T-helper 2 cell treated with Interferon-gamma antibody and Interleukin-4, amounts not matched to agents 100 ng/mL and 5 ng/mL, for 36 hours (primary cell): Measurements from ENCODE around the gene C16orf90. TPM values are rescaled to one million over a fixed set of nuclear protein-coding genes. Genes with fewer than 3 reads are reported as not detected.

Source experiments
- intact Hi-C: fragments of 100-400 bp; cut with micrococcal nuclease; formaldehyde crosslinking; loops from one replicate; pipeline ENCODE4 v1.15.1; 2023
- total RNA-seq: library from RNA; stranded (reverse); gene quantifications from 2 replicates; pipeline ENCODE4 v1.2.3, GENCODE V29; 2022

C16orf90 gene
- total RNA-seq, 1 donor from 2014 or later: not detected

DNA sequence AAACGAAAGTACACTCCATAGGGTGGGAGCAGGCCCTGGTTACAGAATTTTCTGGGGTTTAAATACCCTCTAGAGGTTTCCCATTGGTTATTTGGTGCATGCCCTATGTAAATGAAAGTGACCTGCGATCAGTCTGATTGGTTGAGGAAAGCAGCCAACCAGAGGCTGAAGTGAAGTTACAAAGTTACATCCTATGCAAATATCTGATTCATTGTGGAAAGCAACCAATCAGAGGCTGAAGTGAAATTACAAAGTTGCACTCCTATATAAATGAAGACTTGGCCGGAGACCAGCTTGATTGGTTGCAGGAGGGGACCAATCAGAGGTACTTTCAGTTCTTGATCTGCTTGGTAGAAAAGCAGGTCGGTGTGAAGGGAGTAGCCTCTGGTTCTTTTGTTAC, 27.4 kb downstream of the C16orf90 start:
- intact Hi-C loops: no loop called here

DNA sequence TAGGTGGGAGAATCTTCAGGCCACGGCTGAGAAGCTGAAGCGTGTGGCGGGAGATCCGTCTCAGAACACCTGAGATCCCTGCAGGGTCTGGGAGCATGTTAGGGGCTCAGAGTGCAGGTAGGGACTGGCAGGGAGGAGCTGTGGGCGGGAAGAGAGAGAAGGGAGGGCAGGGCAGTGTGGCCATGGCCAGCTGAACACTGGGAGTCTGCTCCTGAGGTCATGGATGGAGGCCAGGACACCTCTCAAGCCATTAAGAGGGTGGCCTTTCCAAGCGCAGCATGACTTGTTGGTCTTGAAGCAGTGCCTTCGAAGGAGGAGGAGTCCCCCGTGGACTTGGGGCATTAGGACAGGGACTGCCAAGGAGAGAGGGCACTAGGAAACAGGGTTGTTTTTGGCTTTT, 28.1 kb downstream of the C16orf90 start:
- intact Hi-C loops: no loop called here

GRCh38 chr16:3465911-3466584, 29.2 kb downstream of the C16orf90 start:
- intact Hi-C loops: no loop called here

DNA sequence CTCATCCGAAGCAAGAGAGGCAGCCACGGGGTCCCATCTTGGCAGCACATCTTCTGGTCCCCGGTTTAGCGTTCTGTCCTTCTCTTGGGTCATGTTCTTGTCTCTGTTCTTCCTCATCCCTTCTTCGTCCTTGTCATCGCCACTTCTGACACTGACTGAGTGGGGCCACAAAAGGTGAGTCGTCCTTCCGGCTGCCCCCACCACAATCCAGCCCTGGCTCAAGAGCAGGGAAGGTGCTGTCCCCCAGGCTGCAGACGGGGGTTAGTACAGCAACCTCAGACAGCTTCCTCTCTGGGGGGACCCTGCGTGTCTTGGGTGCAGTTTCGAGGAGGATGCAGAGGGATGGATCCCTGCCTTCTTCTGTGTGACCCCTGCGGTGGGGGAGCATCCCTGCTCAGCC, 30.0 kb downstream of the C16orf90 start:
- intact Hi-C loops: no loop called here

DNA sequence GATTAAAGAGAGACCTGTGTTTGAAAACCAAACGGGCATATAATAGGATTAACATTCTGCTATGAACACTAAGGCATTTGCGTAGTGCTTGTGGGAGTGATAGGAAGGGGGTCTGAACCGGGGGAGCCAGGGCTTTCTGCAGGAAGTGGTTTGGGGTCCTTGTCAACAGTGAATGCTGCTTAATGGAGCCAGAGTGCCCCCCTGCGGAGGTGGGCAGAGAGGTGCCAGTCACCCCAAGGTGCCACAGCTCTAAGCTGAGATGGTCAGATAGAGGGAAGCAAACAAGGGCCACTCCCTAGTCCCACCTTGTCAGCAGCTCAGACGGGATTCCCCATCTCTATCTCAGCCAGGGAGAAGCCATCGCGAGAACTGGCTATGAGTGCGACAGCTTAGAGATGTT, 34.1 kb downstream of the C16orf90 start:
- intact Hi-C loops: no loop called here

- intact Hi-C loops: no loop called here
These were observed 34.7 kb downstream of the C16orf90 start for GRCh38 chr16:3460585-3460984.

DNA sequence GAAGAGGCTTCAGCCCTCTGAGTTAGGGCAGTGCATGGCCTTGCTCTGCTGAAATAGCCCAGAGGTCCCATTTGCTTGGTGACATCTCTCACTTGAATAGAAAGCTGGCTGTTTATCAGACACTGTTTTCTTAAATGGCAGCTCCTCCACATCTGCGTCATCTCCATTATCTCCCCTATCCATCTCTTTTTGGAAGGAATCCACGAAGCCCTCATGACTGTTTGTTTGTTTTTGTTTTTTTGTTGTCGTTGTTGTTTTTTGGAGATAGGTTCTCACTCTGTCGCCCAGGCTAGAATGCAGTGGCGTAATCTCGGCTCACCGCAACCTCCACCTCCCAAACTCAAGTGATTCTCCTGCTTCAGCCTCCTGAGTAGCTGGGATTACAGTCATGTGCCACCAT, 35.2 kb downstream of the C16orf90 start:
- intact Hi-C loops: no loop called here

DNA sequence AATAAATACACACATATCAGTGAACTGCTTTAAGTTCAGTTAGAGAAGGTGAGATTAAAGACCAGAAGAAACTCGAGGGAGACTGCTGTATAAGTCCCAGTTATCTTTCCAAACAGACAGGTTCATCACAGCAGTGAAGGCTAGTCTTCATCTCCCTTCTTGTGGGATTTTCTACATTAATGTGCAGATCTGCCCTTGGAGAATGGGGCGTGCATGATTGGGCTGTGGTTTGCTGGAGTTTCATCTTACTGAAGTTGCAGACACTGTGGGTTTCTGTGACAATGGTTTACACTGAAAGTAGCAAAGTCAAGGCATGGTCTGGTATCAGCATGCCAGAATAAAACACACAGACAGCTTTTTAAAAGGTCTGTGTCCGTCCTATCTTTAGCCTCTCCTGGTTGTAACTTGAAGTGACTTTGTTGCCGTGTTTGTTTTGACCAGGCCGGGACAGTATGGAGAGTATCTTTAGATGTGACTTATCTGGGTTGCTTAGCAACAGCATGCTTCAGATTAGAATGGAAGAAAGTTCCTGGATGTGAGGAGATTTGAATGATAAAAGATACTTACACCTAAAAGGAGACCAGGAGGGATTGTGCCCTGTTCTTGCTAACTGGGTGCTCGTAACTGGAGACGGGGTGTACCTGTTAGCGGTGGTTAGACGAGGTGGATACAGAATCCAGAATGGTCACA, 35.7 kb downstream of the C16orf90 start:
- intact Hi-C loops: loop anchor here (2.0 to 5.0 kb wide), 4 partner anchors 41 to 197 kb away; partner anchors contain the start of genes CLUAP1, TIGD7, ZNF263 and ZNF75A

DNA sequence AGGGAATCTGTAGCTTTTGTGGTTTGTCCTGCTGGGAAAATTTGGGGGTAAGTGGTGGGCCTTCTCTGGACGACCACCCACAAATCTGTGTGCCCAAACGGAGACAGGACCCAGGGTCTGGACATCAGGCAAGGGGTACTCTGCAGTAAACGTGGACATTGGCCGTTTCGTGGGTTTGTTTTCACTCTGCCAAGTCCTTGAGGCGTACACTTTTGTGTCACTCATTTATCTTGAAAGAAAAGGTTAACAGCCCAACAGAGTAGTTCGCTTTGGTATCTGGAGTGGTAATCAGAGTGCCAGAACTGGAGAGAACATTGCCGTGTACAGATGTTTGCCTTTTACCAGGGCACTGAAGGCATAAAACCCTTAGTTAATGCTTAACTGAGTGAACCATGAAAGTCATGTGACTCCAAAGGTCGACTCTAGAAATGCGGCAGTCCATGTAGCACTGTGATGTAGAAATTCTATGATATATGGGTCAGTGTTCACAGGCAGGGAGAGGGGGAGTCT, 36.4 kb downstream of the C16orf90 start:
- intact Hi-C loops: loop anchor here (2.0 to 5.0 kb wide), 4 partner anchors 42 to 197 kb away; partner anchors contain the start of genes CLUAP1, TIGD7, ZNF263 and ZNF75A

- intact Hi-C loops: loop anchor here (2.0 to 5.0 kb wide), 4 partner anchors 42 to 196 kb away; partner anchors contain the start of genes CLUAP1, TIGD7, ZNF263 and ZNF75A
These were observed 36.9 kb downstream of the C16orf90 start for GRCh38 chr16:3458278-3458851.

DNA sequence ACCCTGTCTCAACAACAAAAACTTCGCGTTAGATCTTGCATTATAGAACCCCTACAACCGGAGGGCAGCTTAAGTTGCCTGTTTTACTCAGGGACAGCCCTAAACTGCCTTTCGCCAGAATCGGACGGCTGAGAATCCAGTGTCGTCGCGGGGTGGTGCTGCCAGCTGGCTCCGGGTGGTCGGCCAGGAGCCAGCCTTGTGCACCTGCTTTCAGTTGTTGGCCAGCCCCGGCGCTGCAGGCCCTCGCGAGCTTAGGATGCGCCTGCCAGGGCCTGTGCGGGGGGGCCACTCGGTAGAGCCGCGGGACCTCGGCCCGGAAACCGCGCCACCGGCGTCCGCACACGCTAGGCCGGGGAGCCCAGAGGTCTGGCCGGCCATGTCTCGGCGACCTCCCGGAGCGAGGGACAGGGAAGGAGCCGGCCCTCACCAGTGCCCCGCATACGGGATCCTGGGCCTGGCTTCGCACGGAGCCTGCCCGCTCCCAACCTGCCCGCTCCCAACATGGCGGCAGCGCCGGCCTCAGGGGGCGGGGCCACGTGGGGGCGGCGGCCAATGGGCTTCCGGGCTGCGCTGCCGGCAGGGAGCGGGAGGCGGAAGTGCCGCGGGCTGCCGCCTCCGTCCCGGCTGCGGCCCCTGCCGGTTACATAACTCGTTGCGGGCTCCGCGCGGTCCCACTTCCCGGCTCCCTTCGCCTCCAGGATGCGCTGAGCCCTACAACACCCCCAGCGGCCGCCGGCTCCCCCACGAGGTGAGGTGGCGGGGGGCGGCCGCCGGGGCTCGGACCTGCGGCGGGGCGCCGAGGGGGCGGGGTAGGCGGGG, 37.6 kb downstream of the C16orf90 start:
- intact Hi-C loops: loop anchor here (1.0 to 5.0 kb wide), 6 partner anchors 14 to 195 kb away; partner anchors contain the start of genes CLUAP1, NAA60, TIGD7 and ZNF263

DNA sequence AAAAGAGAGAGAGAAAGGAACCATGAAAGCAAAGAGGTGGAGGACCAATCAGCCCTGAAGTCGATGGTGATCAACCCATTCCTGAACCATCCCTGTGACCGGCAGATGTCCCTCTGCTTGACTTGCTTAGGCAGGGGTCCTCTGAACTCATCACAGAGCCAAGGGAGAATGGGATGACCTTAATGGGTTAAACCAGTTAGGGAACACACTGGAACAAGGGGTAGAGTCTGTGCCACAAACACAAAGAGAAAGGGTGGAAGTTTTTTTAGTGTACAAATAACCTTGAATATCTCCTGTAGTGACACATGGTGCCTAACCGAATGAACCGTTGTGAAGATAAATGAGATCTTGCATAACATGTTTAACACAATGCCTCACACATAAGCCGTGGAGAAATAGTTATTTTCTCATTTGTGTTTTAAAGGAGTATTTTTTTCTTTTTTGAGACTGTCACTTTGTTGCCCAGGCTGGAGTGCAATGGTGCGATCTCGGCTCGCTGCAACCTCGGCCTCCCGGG, 40.6 kb downstream of the C16orf90 start:
- intact Hi-C loops: loop anchor here (5.0 kb wide), 3 partner anchors 147 to 192 kb away; partner anchors contain the start of genes TIGD7, ZNF263 and ZNF75A

DNA sequence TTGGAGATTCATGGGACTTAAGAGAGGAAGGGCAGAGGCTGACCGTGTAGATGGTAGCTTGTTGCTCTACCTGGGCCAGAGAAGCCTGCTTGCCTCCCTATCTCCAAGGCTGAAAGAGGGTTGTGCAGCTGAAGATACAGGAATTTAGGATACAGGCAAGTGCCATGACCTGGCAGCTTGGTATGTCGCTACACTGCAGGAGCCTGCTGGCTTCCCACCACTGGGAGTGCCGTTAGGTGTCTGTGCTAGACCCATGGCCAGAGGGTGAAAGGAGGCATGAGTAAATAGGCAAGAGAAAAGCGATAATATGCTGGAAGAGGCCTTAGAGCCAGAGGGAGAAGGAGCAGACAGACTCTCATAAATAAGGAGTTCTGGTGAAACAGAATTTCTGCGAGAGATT, 41.2 kb downstream of the C16orf90 start:
- intact Hi-C loops: no loop called here

DNA sequence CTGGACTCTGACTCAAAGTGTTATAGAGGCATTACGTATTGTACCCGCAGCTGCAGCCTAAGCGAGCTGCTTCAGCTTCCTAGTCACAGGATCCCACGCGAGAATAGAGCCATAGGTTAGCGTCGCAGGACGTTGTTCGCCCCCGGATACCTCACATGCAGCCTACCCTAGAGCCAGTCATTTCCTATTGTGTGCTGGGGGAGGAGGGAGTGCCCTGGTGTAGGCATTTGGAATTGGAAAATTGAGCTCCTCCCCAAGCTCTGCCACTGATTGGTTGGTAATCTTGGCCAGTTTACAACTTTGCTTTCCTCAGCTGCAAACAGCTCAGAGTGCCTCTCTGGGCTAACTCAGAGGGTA, 51.3 kb downstream of the C16orf90 start:
- intact Hi-C loops: loop anchor here (5.0 kb wide), 1 partner anchor 162 kb away; the partner anchor contains the start of gene ZNF263

Other genes with a start within 250 kb of the C16orf90 start
- 0.09 and 0.25 TPM in 2 replicates for gene MEFV, start 238.9 kb downstream of the C16orf90 start, total RNA-seq
- 26.0 and 27.4 TPM in 2 replicates for gene ZNF263, start 212.0 kb downstream of the C16orf90 start, total RNA-seq
- 3.5 and 4.1 TPM in 2 replicates for gene TIGD7, start 190.1 kb downstream of the C16orf90 start, total RNA-seq
- gene ZNF75A, start 190.0 kb downstream of the C16orf90 start, total RNA-seq: 43.2 and 51.2 TPM in 2 replicates
- gene OR2C1, start 139.6 kb downstream of the C16orf90 start, total RNA-seq: not detected in 2 replicates
- 19.8 and 19.9 TPM in 2 replicates for gene ZSCAN32, start 94.5 kb downstream of the C16orf90 start, total RNA-seq
- 11.3 and 11.7 TPM in 2 replicates for gene ZNF174, start 94.3 kb downstream of the C16orf90 start, total RNA-seq
- 2.2 and 2.4 TPM in 2 replicates for gene ZNF597, start 52.0 kb downstream of the C16orf90 start, total RNA-seq
- 43.8 and 54.0 TPM in 2 replicates for gene NAA60, start 51.8 kb downstream of the C16orf90 start, total RNA-seq
- gene CLUAP1, start 5.5 kb upstream of the C16orf90 start, total RNA-seq: 25.0 and 26.2 TPM in 2 replicates
- gene NLRC3, start 81.9 kb upstream of the C16orf90 start, total RNA-seq: 89.9 and 95.4 TPM in 2 replicates
- 12.4 and 13.9 TPM in 2 replicates for gene SLX4, start 116.1 kb upstream of the C16orf90 start, total RNA-seq
- 34.4 and 35.1 TPM in 2 replicates for gene DNASE1, start 159.2 kb upstream of the C16orf90 start, total RNA-seq
- 132 and 134 TPM in 2 replicates for gene TRAP1, start 222.0 kb upstream of the C16orf90 start, total RNA-seq